ENCODE measurements around the gene HSD11B1. TPM values are rescaled to one million over a fixed set of nuclear protein-coding genes. Genes with fewer than 3 reads are reported as not detected.

HSD11B1 gene
- total RNA-seq, 1 experiment from 2014 or later = not detected

DNA sequence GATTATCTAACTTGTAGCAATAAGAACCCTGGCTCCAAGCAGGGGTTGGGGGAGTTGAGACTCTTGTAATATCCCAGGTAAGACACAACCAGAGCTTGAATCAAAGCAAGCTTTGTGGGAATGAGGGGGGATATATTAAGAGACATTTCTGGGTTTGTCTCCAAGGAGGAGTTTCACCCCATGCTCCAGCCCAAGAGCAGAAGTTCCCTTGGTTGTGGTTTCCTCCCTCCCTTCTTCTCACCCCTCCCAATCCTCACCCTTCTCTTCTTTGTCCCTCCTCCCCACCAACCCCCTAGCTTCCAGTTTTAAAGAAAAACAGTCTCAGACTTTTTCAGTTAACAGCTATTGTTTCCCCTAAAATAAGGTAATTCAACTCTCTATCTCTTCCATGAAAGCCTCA, 63.1 kb downstream of the HSD11B1 start:
- ATAC-seq = no peak
- Mint-ChIP-seq H3K9me3 (no peaks in the 10 kb centered on the region), H3K27me3 (ENCODE audit: low read depth) (peaks cover 5% of the 10 kb centered on the region; the same call in 1 of the 2 replicates), H3K4me3 (no peak overlapping the region), H3K27ac (no peak overlapping the region), H3K4me1 (peaks cover 10% of the 10 kb centered on the region), H3K36me3 (no peaks in the 10 kb centered on the region)
- TF ChIP-seq ETV6 (CRISPR knock-in tag; IDR thresholded peaks at IDR 0.05) (no peak), MXD4 (CRISPR knock-in tag; IDR thresholded peaks at IDR 0.05; ENCODE audit: borderline replicate concordance) (no peak), FOXK1 (CRISPR knock-in tag; IDR thresholded peaks at IDR 0.05) (no peak), SMAD4 (CRISPR knock-in tag; IDR thresholded peaks at IDR 0.05) (no peak), ZNF121 (CRISPR knock-in tag; IDR thresholded peaks at IDR 0.05) (no peak), ZNF317 (CRISPR knock-in tag; IDR thresholded peaks at IDR 0.05; ENCODE audit: borderline replicate concordance, low read depth) (no peak)
- TF ChIP-seq, protein P1, sequence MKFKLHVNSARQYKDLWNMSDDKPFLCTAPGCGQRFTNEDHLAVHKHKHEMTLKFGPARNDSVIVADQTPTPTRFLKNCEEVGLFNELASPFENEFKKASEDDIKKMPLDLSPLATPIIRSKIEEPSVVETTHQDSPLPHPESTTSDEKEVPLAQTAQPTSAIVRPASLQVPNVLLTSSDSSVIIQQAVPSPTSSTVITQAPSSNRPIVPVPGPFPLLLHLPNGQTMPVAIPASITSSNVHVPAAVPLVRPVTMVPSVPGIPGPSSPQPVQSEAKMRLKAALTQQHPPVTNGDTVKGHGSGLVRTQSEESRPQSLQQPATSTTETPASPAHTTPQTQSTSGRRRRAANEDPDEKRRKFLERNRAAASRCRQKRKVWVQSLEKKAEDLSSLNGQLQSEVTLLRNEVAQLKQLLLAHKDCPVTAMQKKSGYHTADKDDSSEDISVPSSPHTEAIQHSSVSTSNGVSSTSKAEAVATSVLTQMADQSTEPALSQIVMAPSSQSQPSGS (CRISPR knock-in tag; IDR thresholded peaks at IDR 0.05; ENCODE audit: borderline replicate concordance, low read depth) = no peak
- TF ChIP-seq, protein P2, sequence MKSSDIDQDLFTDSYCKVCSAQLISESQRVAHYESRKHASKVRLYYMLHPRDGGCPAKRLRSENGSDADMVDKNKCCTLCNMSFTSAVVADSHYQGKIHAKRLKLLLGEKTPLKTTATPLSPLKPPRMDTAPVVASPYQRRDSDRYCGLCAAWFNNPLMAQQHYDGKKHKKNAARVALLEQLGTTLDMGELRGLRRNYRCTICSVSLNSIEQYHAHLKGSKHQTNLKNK (CRISPR knock-in tag; IDR thresholded peaks at IDR 0.05) = no peak
- TF ChIP-seq, protein P3, sequence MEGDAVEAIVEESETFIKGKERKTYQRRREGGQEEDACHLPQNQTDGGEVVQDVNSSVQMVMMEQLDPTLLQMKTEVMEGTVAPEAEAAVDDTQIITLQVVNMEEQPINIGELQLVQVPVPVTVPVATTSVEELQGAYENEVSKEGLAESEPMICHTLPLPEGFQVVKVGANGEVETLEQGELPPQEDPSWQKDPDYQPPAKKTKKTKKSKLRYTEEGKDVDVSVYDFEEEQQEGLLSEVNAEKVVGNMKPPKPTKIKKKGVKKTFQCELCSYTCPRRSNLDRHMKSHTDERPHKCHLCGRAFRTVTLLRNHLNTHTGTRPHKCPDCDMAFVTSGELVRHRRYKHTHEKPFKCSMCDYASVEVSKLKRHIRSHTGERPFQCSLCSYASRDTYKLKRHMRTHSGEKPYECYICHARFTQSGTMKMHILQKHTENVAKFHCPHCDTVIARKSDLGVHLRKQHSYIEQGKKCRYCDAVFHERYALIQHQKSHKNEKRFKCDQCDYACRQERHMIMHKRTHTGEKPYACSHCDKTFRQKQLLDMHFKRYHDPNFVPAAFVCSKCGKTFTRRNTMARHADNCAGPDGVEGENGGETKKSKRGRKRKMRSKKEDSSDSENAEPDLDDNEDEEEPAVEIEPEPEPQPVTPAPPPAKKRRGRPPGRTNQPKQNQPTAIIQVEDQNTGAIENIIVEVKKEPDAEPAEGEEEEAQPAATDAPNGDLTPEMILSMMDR (IDR thresholded peaks at IDR 0.05) = no peak
- no peak for DNase-seq (ENCODE audit: low spot score)
- ChIA-PET CTCF (no interaction called here), POLR2A (no interaction called here)

DNA sequence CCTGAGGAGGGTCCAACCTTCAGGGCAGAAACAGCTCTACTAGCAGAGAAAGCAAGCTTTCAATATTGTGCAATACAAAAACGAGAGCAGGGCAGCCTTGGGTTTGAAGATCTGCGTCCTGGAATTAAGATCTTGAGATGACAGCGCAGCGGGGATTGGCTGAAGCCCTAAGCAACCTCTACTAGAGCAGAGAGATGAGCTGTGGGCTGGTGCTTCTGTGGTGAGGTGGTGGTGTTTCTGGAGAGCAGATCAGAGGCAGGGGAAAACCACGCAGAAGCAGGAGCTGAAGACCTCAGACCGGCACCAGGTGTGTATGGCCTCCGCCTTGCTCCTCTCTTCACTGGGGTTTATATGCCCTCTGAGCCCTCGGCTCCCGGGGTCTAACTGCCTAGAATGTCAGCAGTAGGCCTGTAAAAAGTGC, 63.7 kb downstream of the HSD11B1 start:
- DNase-seq (ENCODE audit: low spot score) (no peak), ATAC-seq (no peak)
- H3K36me3 Mint-ChIP-seq = no peaks in the 10 kb centered on the region
- no peaks in the 10 kb centered on the region for H3K9me3 Mint-ChIP-seq
- ChIA-PET CTCF (no interaction called here), POLR2A (interaction anchor here (1.0 kb wide), 1 partner anchor 10 kb away, joined by 4 read pairs; no protein-coding TSS in a partner anchor)
- H3K4me1 Mint-ChIP-seq = peaks cover 10% of the 10 kb centered on the region
- peaks cover 5% of the 10 kb centered on the region; the same call in 1 of the 2 replicates for H3K27me3 Mint-ChIP-seq (ENCODE audit: low read depth)
- no peak overlapping the region for H3K27ac Mint-ChIP-seq
- no peak overlapping the region for H3K4me3 Mint-ChIP-seq
- TF ChIP-seq RORB (CRISPR knock-in tag; IDR thresholded peaks at IDR 0.05) = no peak
- TF ChIP-seq, protein P4, sequence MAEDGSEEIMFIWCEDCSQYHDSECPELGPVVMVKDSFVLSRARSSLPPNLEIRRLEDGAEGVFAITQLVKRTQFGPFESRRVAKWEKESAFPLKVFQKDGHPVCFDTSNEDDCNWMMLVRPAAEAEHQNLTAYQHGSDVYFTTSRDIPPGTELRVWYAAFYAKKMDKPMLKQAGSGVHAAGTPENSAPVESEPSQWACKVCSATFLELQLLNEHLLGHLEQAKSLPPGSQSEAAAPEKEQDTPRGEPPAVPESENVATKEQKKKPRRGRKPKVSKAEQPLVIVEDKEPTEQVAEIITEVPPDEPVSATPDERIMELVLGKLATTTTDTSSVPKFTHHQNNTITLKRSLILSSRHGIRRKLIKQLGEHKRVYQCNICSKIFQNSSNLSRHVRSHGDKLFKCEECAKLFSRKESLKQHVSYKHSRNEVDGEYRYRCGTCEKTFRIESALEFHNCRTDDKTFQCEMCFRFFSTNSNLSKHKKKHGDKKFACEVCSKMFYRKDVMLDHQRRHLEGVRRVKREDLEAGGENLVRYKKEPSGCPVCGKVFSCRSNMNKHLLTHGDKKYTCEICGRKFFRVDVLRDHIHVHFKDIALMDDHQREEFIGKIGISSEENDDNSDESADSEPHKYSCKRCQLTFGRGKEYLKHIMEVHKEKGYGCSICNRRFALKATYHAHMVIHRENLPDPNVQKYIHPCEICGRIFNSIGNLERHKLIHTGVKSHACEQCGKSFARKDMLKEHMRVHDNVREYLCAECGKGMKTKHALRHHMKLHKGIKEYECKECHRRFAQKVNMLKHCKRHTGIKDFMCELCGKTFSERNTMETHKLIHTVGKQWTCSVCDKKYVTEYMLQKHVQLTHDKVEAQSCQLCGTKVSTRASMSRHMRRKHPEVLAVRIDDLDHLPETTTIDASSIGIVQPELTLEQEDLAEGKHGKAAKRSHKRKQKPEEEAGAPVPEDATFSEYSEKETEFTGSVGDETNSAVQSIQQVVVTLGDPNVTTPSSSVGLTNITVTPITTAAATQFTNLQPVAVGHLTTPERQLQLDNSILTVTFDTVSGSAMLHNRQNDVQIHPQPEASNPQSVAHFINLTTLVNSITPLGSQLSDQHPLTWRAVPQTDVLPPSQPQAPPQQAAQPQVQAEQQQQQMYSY (CRISPR knock-in tag; IDR thresholded peaks at IDR 0.05) = no peak
- TF ChIP-seq GABPB1 (CRISPR knock-in tag; IDR thresholded peaks at IDR 0.05) = no peak
- no peak for TF ChIP-seq RELA (CRISPR knock-in tag; IDR thresholded peaks at IDR 0.05; ENCODE audit: borderline replicate concordance)
- TF ChIP-seq, protein P5, sequence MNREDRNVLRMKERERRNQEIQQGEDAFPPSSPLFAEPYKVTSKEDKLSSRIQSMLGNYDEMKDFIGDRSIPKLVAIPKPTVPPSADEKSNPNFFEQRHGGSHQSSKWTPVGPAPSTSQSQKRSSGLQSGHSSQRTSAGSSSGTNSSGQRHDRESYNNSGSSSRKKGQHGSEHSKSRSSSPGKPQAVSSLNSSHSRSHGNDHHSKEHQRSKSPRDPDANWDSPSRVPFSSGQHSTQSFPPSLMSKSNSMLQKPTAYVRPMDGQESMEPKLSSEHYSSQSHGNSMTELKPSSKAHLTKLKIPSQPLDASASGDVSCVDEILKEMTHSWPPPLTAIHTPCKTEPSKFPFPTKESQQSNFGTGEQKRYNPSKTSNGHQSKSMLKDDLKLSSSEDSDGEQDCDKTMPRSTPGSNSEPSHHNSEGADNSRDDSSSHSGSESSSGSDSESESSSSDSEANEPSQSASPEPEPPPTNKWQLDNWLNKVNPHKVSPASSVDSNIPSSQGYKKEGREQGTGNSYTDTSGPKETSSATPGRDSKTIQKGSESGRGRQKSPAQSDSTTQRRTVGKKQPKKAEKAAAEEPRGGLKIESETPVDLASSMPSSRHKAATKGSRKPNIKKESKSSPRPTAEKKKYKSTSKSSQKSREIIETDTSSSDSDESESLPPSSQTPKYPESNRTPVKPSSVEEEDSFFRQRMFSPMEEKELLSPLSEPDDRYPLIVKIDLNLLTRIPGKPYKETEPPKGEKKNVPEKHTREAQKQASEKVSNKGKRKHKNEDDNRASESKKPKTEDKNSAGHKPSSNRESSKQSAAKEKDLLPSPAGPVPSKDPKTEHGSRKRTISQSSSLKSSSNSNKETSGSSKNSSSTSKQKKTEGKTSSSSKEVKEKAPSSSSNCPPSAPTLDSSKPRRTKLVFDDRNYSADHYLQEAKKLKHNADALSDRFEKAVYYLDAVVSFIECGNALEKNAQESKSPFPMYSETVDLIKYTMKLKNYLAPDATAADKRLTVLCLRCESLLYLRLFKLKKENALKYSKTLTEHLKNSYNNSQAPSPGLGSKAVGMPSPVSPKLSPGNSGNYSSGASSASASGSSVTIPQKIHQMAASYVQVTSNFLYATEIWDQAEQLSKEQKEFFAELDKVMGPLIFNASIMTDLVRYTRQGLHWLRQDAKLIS (CRISPR knock-in tag; IDR thresholded peaks at IDR 0.05; ENCODE audit: borderline replicate concordance) = no peak
- TF ChIP-seq CREB1 (CRISPR knock-in tag; IDR thresholded peaks at IDR 0.05) = no peak
- TF ChIP-seq TP53 (CRISPR knock-in tag; IDR thresholded peaks at IDR 0.05) = no peak
- TF ChIP-seq SOX15 (CRISPR knock-in tag; IDR thresholded peaks at IDR 0.05) = no peak
- TF ChIP-seq FOXJ3 (CRISPR knock-in tag; IDR thresholded peaks at IDR 0.05; ENCODE audit: borderline replicate concordance) = no peak
- TF ChIP-seq ZNF317 (CRISPR knock-in tag; IDR thresholded peaks at IDR 0.05; ENCODE audit: borderline replicate concordance, low read depth) = no peak
- TF ChIP-seq, protein P6, sequence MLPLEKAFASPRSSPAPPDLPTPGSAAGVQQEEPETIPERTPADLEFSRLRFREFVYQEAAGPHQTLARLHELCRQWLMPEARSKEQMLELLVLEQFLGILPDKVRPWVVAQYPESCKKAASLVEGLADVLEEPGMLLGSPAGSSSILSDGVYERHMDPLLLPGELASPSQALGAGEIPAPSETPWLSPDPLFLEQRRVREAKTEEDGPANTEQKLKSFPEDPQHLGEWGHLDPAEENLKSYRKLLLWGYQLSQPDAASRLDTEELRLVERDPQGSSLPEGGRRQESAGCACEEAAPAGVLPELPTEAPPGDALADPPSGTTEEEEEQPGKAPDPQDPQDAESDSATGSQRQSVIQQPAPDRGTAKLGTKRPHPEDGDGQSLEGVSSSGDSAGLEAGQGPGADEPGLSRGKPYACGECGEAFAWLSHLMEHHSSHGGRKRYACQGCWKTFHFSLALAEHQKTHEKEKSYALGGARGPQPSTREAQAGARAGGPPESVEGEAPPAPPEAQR (CRISPR knock-in tag; IDR thresholded peaks at IDR 0.05) = no peak
- TF ChIP-seq, protein P7, sequence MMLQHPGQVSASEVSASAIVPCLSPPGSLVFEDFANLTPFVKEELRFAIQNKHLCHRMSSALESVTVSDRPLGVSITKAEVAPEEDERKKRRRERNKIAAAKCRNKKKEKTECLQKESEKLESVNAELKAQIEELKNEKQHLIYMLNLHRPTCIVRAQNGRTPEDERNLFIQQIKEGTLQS (CRISPR knock-in tag; conservative IDR thresholded peaks at IDR 0.05) = no peak
- TF ChIP-seq TEAD4 (CRISPR knock-in tag; IDR thresholded peaks at IDR 0.05) = no peak
- TF ChIP-seq, protein P1 (CRISPR knock-in tag; IDR thresholded peaks at IDR 0.05; ENCODE audit: borderline replicate concordance, low read depth) = no peak
